Loucy (cell line): ENCODE data around the gene RGS2.

Source experiments
- H2AFZ ChIP-seq: fragments of 200-600 bp; sonication (generic); 2 replicates; pipeline ENCODE4 v1.6.0; 2016; ENCODE audit warnings: antibody characterized with exemption, mild to moderate bottlenecking, low read length, moderate library complexity
- H3F3A ChIP-seq: fragments of 200-600 bp; 2 replicates; pipeline ENCODE4 v1.6.0; 2016; ENCODE audit warnings: antibody characterized with exemption, low read depth, mild to moderate bottlenecking
- H3K27me3 ChIP-seq: fragments of 200-600 bp; sonication (generic); 2 replicates; pipeline ENCODE4 v1.6.1; 2014; ENCODE audit warnings: low read length, mild to moderate bottlenecking; ENCODE audit not compliant: insufficient read depth, poor library complexity, severe bottlenecking
- H3K36me3 ChIP-seq: fragments of 200-600 bp; sonication (generic); 2 replicates; pipeline ENCODE4 v1.6.1; 2016; ENCODE audit warnings: low read length; ENCODE audit not compliant: insufficient read depth
- H3K4me1 ChIP-seq: fragments of 200-600 bp; sonication (generic); 2 replicates; pipeline ENCODE4 v1.5.1; 2014; ENCODE audit warnings: low read length, mild to moderate bottlenecking; ENCODE audit not compliant: insufficient read depth, poor library complexity, severe bottlenecking
- H3K4me2 ChIP-seq: fragments of 200-600 bp; sonication (generic); 2 replicates; pipeline ENCODE4 v1.6.0; 2014; ENCODE audit warnings: antibody characterized with exemption, low read length, low read depth, mild to moderate bottlenecking; ENCODE audit not compliant: poor library complexity, severe bottlenecking
- H3K4me3 ChIP-seq: fragments of 200-600 bp; sonication (generic); 2 replicates; pipeline ENCODE4 v1.5.1; 2014; ENCODE audit warnings: low read length, mild to moderate bottlenecking, mixed read lengths; ENCODE audit not compliant: poor library complexity, severe bottlenecking
- H3K79me2 ChIP-seq: fragments of 200-600 bp; sonication (generic); 2 replicates; pipeline ENCODE4 v1.6.1; 2014; ENCODE audit warnings: low read length; ENCODE audit not compliant: insufficient read depth
- H3K9ac ChIP-seq: fragments of 200-600 bp; sonication (generic); 2 replicates; pipeline ENCODE4 v1.6.0; 2014; ENCODE audit warnings: mild to moderate bottlenecking, low read depth, low read length, moderate library complexity; ENCODE audit not compliant: poor library complexity, severe bottlenecking
- H3K9me2 ChIP-seq: fragments of 200-600 bp; sonication (generic); replicated peaks from 2 replicates; pipeline ENCODE4 v1.6.1; 2016; ENCODE audit warnings: low read depth, low read length, mixed read lengths
- H3K9me3 ChIP-seq: fragments of 200-600 bp; sonication (generic); 2 replicates; pipeline ENCODE4 v1.6.1; 2014; ENCODE audit warnings: mild to moderate bottlenecking, antibody characterized with exemption, low read length, low read depth; ENCODE audit not compliant: insufficient read depth
- H4K20me1 ChIP-seq: fragments of 200-600 bp; sonication (generic); 2 replicates; pipeline ENCODE4 v1.6.0; 2014; ENCODE audit warnings: antibody characterized with exemption, low read length, mild to moderate bottlenecking; ENCODE audit not compliant: insufficient read depth, poor library complexity, severe bottlenecking
- CTCF ChIP-seq: fragments of 200-600 bp; sonication (generic); conservative IDR thresholded peaks from 2 replicates; pipeline ENCODE4 v1.5.1; 2014; ENCODE audit warnings: mild to moderate bottlenecking, antibody characterized with exemption, low read length
- EZH2phosphoT487 ChIP-seq: fragments of 200-600 bp; IDR thresholded peaks from 2 replicates; pipeline ENCODE4 v1.6.1; 2018; ENCODE audit warnings: antibody characterized with exemption, mild to moderate bottlenecking, moderate library complexity, borderline replicate concordance

Gene RGS2

GRCh38 chr1:192846950-192847349 is 38.1 kb downstream of the RGS2 start:
- H3K9ac ChIP-seq, result no peak overlapping the region
- H3K27me3 ChIP-seq, result no peaks in the 10 kb centered on the region
- no peaks in the 10 kb centered on the region for H3K9me2 ChIP-seq
- no peaks in the 10 kb centered on the region for H3K79me2 ChIP-seq
- no peaks in the 10 kb centered on the region for H3F3A ChIP-seq
- H3K4me3 ChIP-seq, result no peak overlapping the region
- H4K20me1 ChIP-seq, result no peaks in the 10 kb centered on the region
- no peak overlapping the region for H3K4me2 ChIP-seq
- TF ChIP-seq EZH2phosphoT487 (no peak), CTCF (no peak)
- no peaks in the 10 kb centered on the region for H3K4me1 ChIP-seq
- no peak overlapping the region for H2AFZ ChIP-seq
- H3K36me3 ChIP-seq, result no peaks in the 10 kb centered on the region
- no peaks in the 10 kb centered on the region for H3K9me3 ChIP-seq

GRCh38 chr1:192849011-192849410 is 40.2 kb downstream of the RGS2 start:
- no peaks in the 10 kb centered on the region for H3F3A ChIP-seq
- no peak overlapping the region for H3K9ac ChIP-seq
- H3K27me3 ChIP-seq, result no peaks in the 10 kb centered on the region
- H3K4me3 ChIP-seq, result no peak overlapping the region
- no peak overlapping the region for H3K4me2 ChIP-seq
- no peak overlapping the region for H2AFZ ChIP-seq
- no peaks in the 10 kb centered on the region for H3K9me3 ChIP-seq
- no peaks in the 10 kb centered on the region for H3K36me3 ChIP-seq
- H3K9me2 ChIP-seq, result no peaks in the 10 kb centered on the region
- no peaks in the 10 kb centered on the region for H3K4me1 ChIP-seq
- TF ChIP-seq EZH2phosphoT487 (no peak), CTCF (no peak)
- no peaks in the 10 kb centered on the region for H3K79me2 ChIP-seq
- H4K20me1 ChIP-seq, result no peaks in the 10 kb centered on the region

- Histone ChIP-seq H3K4me3 (no peak overlapping the region), H3K9ac (no peak overlapping the region), H4K20me1 (no peaks in the 10 kb centered on the region), H3K9me3 (no peaks in the 10 kb centered on the region), H3K4me2 (no peak overlapping the region), H2AFZ (no peak overlapping the region), H3K36me3 (no peaks in the 10 kb centered on the region), H3K27me3 (no peaks in the 10 kb centered on the region), H3F3A (no peaks in the 10 kb centered on the region), H3K79me2 (no peaks in the 10 kb centered on the region), H3K9me2 (no peaks in the 10 kb centered on the region), H3K4me1 (no peaks in the 10 kb centered on the region)
- TF ChIP-seq CTCF, result no peak
- no peak for TF ChIP-seq EZH2phosphoT487
These were observed 40.6 kb downstream of the RGS2 start for GRCh38 chr1:192849442-192849841.
